Measurements from ENCODE around the gene CRHBP. TPM values are rescaled to one million over a fixed set of nuclear protein-coding genes. Genes with fewer than 3 reads are reported as not detected.
"Not testable (repeated sequence)": the region's sequence is repeated elsewhere in the genome, so short reads cannot be mapped to it uniquely, and the experiment has no call there.

The CRHBP gene
- total RNA-seq, 2 experiments from 2014 or later, result 0.23 to 0.27 TPM

GRCh38 chr5:76942581-76942980 is 10.3 kb upstream of the CRHBP start:
- peaks cover 4% of the 10 kb centered on the region for H3K9me3 Mint-ChIP-seq (ENCODE audit: low read depth)
- H3K27ac Mint-ChIP-seq, result no peak overlapping the region
- ATAC-seq (no peak), DNase-seq (no peak)
- intact Hi-C loops (cut with DNase I, micrococcal nuclease), result no loop called here
- peaks cover 2% of the 10 kb centered on the region for H3K27me3 Mint-ChIP-seq
- ChIA-PET CTCF (no interaction called here), POLR2A (no interaction called here)
- H3K4me3 Mint-ChIP-seq, result no peak overlapping the region
- no peaks in the 10 kb centered on the region for H3K4me1 Mint-ChIP-seq
- no peaks in the 10 kb centered on the region for H3K36me3 Mint-ChIP-seq (ENCODE audit: low read depth)

- Mint-ChIP-seq H3K36me3 (ENCODE audit: low read depth) (no peaks in the 10 kb centered on the region), H3K4me1 (no peaks in the 10 kb centered on the region), H3K9me3 (ENCODE audit: low read depth) (peaks cover 4% of the 10 kb centered on the region), H3K4me3 (no peak overlapping the region), H3K27me3 (peaks cover 2% of the 10 kb centered on the region), H3K27ac (no peak overlapping the region)
- intact Hi-C loops (cut with DNase I, micrococcal nuclease), result no loop called here
- ChIA-PET POLR2A (no interaction called here), CTCF (no interaction called here)
- DNase-seq (no peak), ATAC-seq (no peak)
Measured at GRCh38 chr5:76943006-76943405, 9.8 kb upstream of the CRHBP start.

GRCh38 chr5:76944638-76945037 is 8.2 kb upstream of the CRHBP start:
- intact Hi-C loops (cut with DNase I, micrococcal nuclease), result no loop called here
- no peak overlapping the region for H3K4me3 Mint-ChIP-seq
- H3K4me1 Mint-ChIP-seq, result no peaks in the 10 kb centered on the region
- no peak overlapping the region for H3K27ac Mint-ChIP-seq
- H3K27me3 Mint-ChIP-seq, result peaks cover 10% of the 10 kb centered on the region
- ChIA-PET CTCF (no interaction called here), POLR2A (no interaction called here)
- DNase-seq (no peak), ATAC-seq (no peak)
- H3K9me3 Mint-ChIP-seq (ENCODE audit: low read depth), result peaks cover 4% of the 10 kb centered on the region
- no peaks in the 10 kb centered on the region for H3K36me3 Mint-ChIP-seq (ENCODE audit: low read depth)

GRCh38 chr5:76945238-76945637 is 7.6 kb upstream of the CRHBP start:
- DNase-seq; H3K27ac Mint-ChIP-seq; ATAC-seq; H3K4me3 Mint-ChIP-seq; intact Hi-C loops (cut with DNase I, micrococcal nuclease); POLR2A ChIA-PET; H3K4me1 Mint-ChIP-seq; H3K36me3 Mint-ChIP-seq (ENCODE audit: low read depth); H3K9me3 Mint-ChIP-seq (ENCODE audit: low read depth); CTCF ChIA-PET: not testable (repeated sequence)
- H3K27me3 Mint-ChIP-seq, result peaks cover 10% of the 10 kb centered on the region

- ChIA-PET CTCF (no interaction called here), POLR2A (no interaction called here)
- no peaks in the 10 kb centered on the region for H3K4me1 Mint-ChIP-seq
- no peaks in the 10 kb centered on the region for H3K36me3 Mint-ChIP-seq (ENCODE audit: low read depth)
- no peak overlapping the region for H3K27ac Mint-ChIP-seq
- peaks cover 3% of the 10 kb centered on the region for H3K9me3 Mint-ChIP-seq (ENCODE audit: low read depth)
- no peak overlapping the region for H3K4me3 Mint-ChIP-seq
- DNase-seq (no peak), ATAC-seq (no peak)
- H3K27me3 Mint-ChIP-seq, result peaks cover 11% of the 10 kb centered on the region
- intact Hi-C loops (cut with DNase I, micrococcal nuclease), result no loop called here
Measured at GRCh38 chr5:76946090-76946489, 6.8 kb upstream of the CRHBP start.

GRCh38 chr5:76947082-76947503 is 5.8 kb upstream of the CRHBP start:
- Mint-ChIP-seq H3K27me3 (peaks cover 16% of the 10 kb centered on the region), H3K4me3 (no peak overlapping the region), H3K27ac (no peak overlapping the region), H3K4me1 (no peaks in the 10 kb centered on the region), H3K9me3 (ENCODE audit: low read depth) (no peaks in the 10 kb centered on the region), H3K36me3 (ENCODE audit: low read depth) (no peaks in the 10 kb centered on the region)
- POLR2A ChIA-PET, result no interaction called here
- ATAC-seq, result no peak
- DNase-seq, result no peak
- intact Hi-C loops (cut with DNase I, micrococcal nuclease), result no loop called here
- CTCF ChIA-PET, result interaction anchor here (0.6 to 0.8 kb wide), 2 partner anchors 9 to 34 kb away, joined by 3 read pairs; no protein-coding TSS in a partner anchor

- intact Hi-C loops (cut with DNase I, micrococcal nuclease), result no loop called here
- H3K36me3 Mint-ChIP-seq (ENCODE audit: low read depth), result no peaks in the 10 kb centered on the region
Measured at GRCh38 chr5:76953551-76954382, 922 bp downstream of the CRHBP start.

GRCh38 chr5:76954383-76954763 is 1.5 kb downstream of the CRHBP start:
- ChIA-PET CTCF (interaction anchor here (0.8 kb wide), 1 partner anchor 16 kb away, joined by 4 read pairs; no protein-coding TSS in a partner anchor), POLR2A (no interaction called here)
- Mint-ChIP-seq H3K36me3 (ENCODE audit: low read depth) (no peaks in the 10 kb centered on the region), H3K9me3 (ENCODE audit: low read depth) (no peaks in the 10 kb centered on the region), H3K27me3 (peaks cover 43% of the 10 kb centered on the region), H3K4me1 (peaks cover 10% of the 10 kb centered on the region), H3K4me3 (peak overlapping the region; percentile 19), H3K27ac (no peak overlapping the region)
- ATAC-seq (no peak), DNase-seq (peak; percentile 6)
- intact Hi-C loops (cut with DNase I, micrococcal nuclease), result no loop called here

More at GRCh38 chr5:76953551-76954382, 922 bp downstream of the CRHBP start:
- no peak for ATAC-seq
- no peak overlapping the region for H3K27ac Mint-ChIP-seq
- peaks cover 5% of the 10 kb centered on the region for H3K4me1 Mint-ChIP-seq
- no peaks in the 10 kb centered on the region for H3K9me3 Mint-ChIP-seq (ENCODE audit: low read depth)
- ChIA-PET CTCF (no interaction called here), POLR2A (no interaction called here)
- H3K4me3 Mint-ChIP-seq, result peak overlapping the region; percentile 19
- H3K27me3 Mint-ChIP-seq, result peaks cover 43% of the 10 kb centered on the region
- peak; percentile 6 for DNase-seq

- Mint-ChIP-seq H3K27me3 (peaks cover 40% of the 10 kb centered on the region), H3K9me3 (ENCODE audit: low read depth) (no peaks in the 10 kb centered on the region), H3K36me3 (ENCODE audit: low read depth) (no peaks in the 10 kb centered on the region), H3K4me3 (no peak overlapping the region), H3K4me1 (peaks cover 18% of the 10 kb centered on the region), H3K27ac (no peak overlapping the region)
- intact Hi-C loops (cut with DNase I, micrococcal nuclease), result no loop called here
- DNase-seq (no peak), ATAC-seq (no peak)
- ChIA-PET CTCF (interaction anchor here (0.7 to 1.6 kb wide), 3 partner anchors 9 to 796 kb away, joined by 3 read pairs; partner anchors contain the start of gene AGGF1), POLR2A (no interaction called here)
Measured at GRCh38 chr5:76956033-76956432, 3.2 kb downstream of the CRHBP start.

GRCh38 chr5:76958991-76959767 is 6.3 kb downstream of the CRHBP start:
- H3K27me3 Mint-ChIP-seq, result peaks cover 22% of the 10 kb centered on the region
- no peak overlapping the region for H3K4me3 Mint-ChIP-seq
- no peaks in the 10 kb centered on the region for H3K9me3 Mint-ChIP-seq (ENCODE audit: low read depth)
- DNase-seq (no peak), ATAC-seq (peak; percentile 42)
- CTCF ChIA-PET, result no interaction called here
- peaks cover 16% of the 10 kb centered on the region for H3K4me1 Mint-ChIP-seq
- no peak overlapping the region for H3K27ac Mint-ChIP-seq
- H3K36me3 Mint-ChIP-seq (ENCODE audit: low read depth), result no peaks in the 10 kb centered on the region
- intact Hi-C loops (cut with DNase I, micrococcal nuclease), result no loop called here
- POLR2A ChIA-PET, result no interaction called here

GRCh38 chr5:76960004-76960625 is 7.3 kb downstream of the CRHBP start:
- CTCF ChIA-PET, result no interaction called here
- Mint-ChIP-seq H3K4me1 (peaks cover 13% of the 10 kb centered on the region), H3K4me3 (no peak overlapping the region), H3K27ac (no peak overlapping the region), H3K9me3 (ENCODE audit: low read depth) (no peaks in the 10 kb centered on the region), H3K36me3 (ENCODE audit: low read depth) (no peaks in the 10 kb centered on the region), H3K27me3 (peaks cover 12% of the 10 kb centered on the region)
- ATAC-seq, result peak; percentile 51
- intact Hi-C loops (cut with DNase I, micrococcal nuclease), result no loop called here
- POLR2A ChIA-PET, result no interaction called here
- peak; percentile 4 for DNase-seq

Data from activated CD4-positive, alpha-beta T cell treated with anti-CD3 and anti-CD28 coated beads for 36 hours (primary cell).